Esophagus muscularis mucosa (tissue), 4 donors: ENCODE measurements around the gene PDE1A. TPM values are rescaled to one million over a fixed set of nuclear protein-coding genes. Genes with fewer than 3 reads are reported as not detected.

Source experiments
- DNase-seq: peaks from one replicate; pipeline ENCODE4 v3.0.0-alpha.2; 2017; ENCODE audit errors: extremely low spot score
- H3K27ac ChIP-seq, 4 donors: fragments of 200-600 bp; sonication (generic); replicated peaks in 1 of 4; 1 replicate in 3 of 4; 2 replicates in 1 of 4; pipeline ENCODE4 v1.5.1; 2016 to 2019; ENCODE audit warnings: mild to moderate bottlenecking in 1 of 4
- H3K27me3 ChIP-seq, 4 donors: fragments of 200-600 bp; sonication (generic); one replicate each; pipeline versions ENCODE4 v1.5.1 to v1.6.0; 2016 to 2019
- H3K36me3 ChIP-seq, 4 donors: fragments of 200-600 bp; sonication (generic); one replicate each; pipeline ENCODE4 v1.5.1; 2016 to 2019
- H3K4me1 ChIP-seq, 4 donors: fragments of 200-600 bp; sonication (generic); one replicate each; pipeline ENCODE4 v1.5.1; 2016 to 2019
- H3K4me3 ChIP-seq, 4 donors: fragments of 200-600 bp; sonication (generic); 1 replicate in 2 of 4; 2 replicates in 2 of 4; pipeline ENCODE4 v1.5.1; 2016 to 2019; ENCODE audit warnings: mild to moderate bottlenecking in 4 of 4, moderate library complexity in 1 of 4
- H3K9me3 ChIP-seq, 4 donors: fragments of 200-600 bp; sonication (generic); 1 replicate in 3 of 4; 2 replicates in 1 of 4; pipeline ENCODE4 v1.5.1; 2016 to 2019
- EP300 ChIP-seq: sonication (generic); formaldehyde crosslinking; IDR thresholded peaks from one replicate; pipeline ENCODE4 v1.6.1; 2017; ENCODE audit warnings: antibody characterized with exemption
- POLR2A ChIP-seq: fragments of 450-650 bp; IDR thresholded peaks from one replicate; pipeline ENCODE4 v1.6.1; 2017; ENCODE audit warnings: antibody characterized with exemption, moderate library complexity, mild to moderate bottlenecking, low read depth
- POLR2AphosphoS5 ChIP-seq, 2 donors: sonication (generic); formaldehyde crosslinking; IDR thresholded peaks; one replicate each; pipeline ENCODE4 v1.6.1; 2017; ENCODE audit warnings: antibody characterized with exemption in 2 of 2
- WGBS: methylation state at CpG from one replicate; pipeline ENCODE4 v1.1.5; 2018; 5-methylcytosine and 5-hydroxymethylcytosine counted together
- intact Hi-C: fragments of 100-400 bp; cut with DNase I; formaldehyde crosslinking; loops from one replicate; pipeline ENCODE4 v1.15.1; 2023
- total RNA-seq, 4 donors: library from RNA; depleted of rRNA; stranded (reverse); fragments of >200 nt; gene quantifications; one replicate each; pipeline versions ENCODE4 v1.1.0 to v1.2.1, GENCODE V29; 2016
- TF ChIP-seq, protein P1 (sequence below), 3 experiments: fragments of 200-600 bp in 2 of 3; fragments of 450-650 bp in 1 of 3; sonication (generic) in 2 of 3; IDR thresholded peaks; one replicate each; pipeline ENCODE4 v1.5.1; 2017 to 2019; ENCODE audit warnings: antibody characterized with exemption in 3 of 3, mild to moderate bottlenecking in 2 of 3, moderate library complexity in 1 of 3

PDE1A gene
- total RNA-seq, 4 donors from 2014 or later, result 10.2 to 13.6 (median 10.9) TPM

- H3K9me3 ChIP-seq, result no peaks in the 10 kb centered on the region
- no peak overlapping the region for H3K27ac ChIP-seq
- H3K4me3 ChIP-seq, result no peak overlapping the region
- 78% methylated on average over 2 of the region's 2 CpGs for WGBS
- DNase-seq, result no peak
- H3K27me3 ChIP-seq, result no peaks in the 10 kb centered on the region
- no peaks in the 10 kb centered on the region for H3K4me1 ChIP-seq
- H3K36me3 ChIP-seq, result no peaks in the 10 kb centered on the region
- intact Hi-C loops, result no loop called here
- TF ChIP-seq EP300 (no peak), POLR2AphosphoS5 (IDR thresholded peaks at IDR 0.05) (no peak), POLR2A (no peak)
- TF ChIP-seq, protein P1, sequence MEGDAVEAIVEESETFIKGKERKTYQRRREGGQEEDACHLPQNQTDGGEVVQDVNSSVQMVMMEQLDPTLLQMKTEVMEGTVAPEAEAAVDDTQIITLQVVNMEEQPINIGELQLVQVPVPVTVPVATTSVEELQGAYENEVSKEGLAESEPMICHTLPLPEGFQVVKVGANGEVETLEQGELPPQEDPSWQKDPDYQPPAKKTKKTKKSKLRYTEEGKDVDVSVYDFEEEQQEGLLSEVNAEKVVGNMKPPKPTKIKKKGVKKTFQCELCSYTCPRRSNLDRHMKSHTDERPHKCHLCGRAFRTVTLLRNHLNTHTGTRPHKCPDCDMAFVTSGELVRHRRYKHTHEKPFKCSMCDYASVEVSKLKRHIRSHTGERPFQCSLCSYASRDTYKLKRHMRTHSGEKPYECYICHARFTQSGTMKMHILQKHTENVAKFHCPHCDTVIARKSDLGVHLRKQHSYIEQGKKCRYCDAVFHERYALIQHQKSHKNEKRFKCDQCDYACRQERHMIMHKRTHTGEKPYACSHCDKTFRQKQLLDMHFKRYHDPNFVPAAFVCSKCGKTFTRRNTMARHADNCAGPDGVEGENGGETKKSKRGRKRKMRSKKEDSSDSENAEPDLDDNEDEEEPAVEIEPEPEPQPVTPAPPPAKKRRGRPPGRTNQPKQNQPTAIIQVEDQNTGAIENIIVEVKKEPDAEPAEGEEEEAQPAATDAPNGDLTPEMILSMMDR (IDR thresholded peaks at IDR 0.05), result no peak
These were observed 260.0 kb downstream of the PDE1A start for GRCh38 chr2:182166841-182167240.

- WGBS, result 100% methylated on average over 2 of the region's 2 CpGs
- intact Hi-C loops, result no loop called here
These were observed 260.4 kb downstream of the PDE1A start for GRCh38 chr2:182166406-182166805.

GRCh38 chr2:182165202-182165601 is 261.6 kb downstream of the PDE1A start:
- Histone ChIP-seq H3K9me3 (no peaks in the 10 kb centered on the region), H3K4me1 (no peaks in the 10 kb centered on the region), H3K27ac (no peak overlapping the region), H3K4me3 (no peak overlapping the region), H3K27me3 (no peaks in the 10 kb centered on the region), H3K36me3 (no peaks in the 10 kb centered on the region)
- no peak for DNase-seq
- intact Hi-C loops, result no loop called here
- TF ChIP-seq POLR2AphosphoS5 (IDR thresholded peaks at IDR 0.05), result no peak
- no peak for TF ChIP-seq EP300
- TF ChIP-seq POLR2A, result no peak
- TF ChIP-seq, protein P1 (IDR thresholded peaks at IDR 0.05), result no peak
- 83% methylated on average over 2 of the region's 2 CpGs for WGBS

More at GRCh38 chr2:182166406-182166805, 260.4 kb downstream of the PDE1A start:
- DNase-seq, result no peak
- no peak for TF ChIP-seq EP300
- no peak for TF ChIP-seq POLR2A
- TF ChIP-seq POLR2AphosphoS5 (IDR thresholded peaks at IDR 0.05), result no peak
- TF ChIP-seq, protein P1 (IDR thresholded peaks at IDR 0.05), result no peak
- no peaks in the 10 kb centered on the region for H3K27me3 ChIP-seq
- no peaks in the 10 kb centered on the region for H3K9me3 ChIP-seq
- no peak overlapping the region for H3K27ac ChIP-seq
- no peak overlapping the region for H3K4me3 ChIP-seq
- H3K4me1 ChIP-seq, result no peaks in the 10 kb centered on the region
- no peaks in the 10 kb centered on the region for H3K36me3 ChIP-seq

DNA sequence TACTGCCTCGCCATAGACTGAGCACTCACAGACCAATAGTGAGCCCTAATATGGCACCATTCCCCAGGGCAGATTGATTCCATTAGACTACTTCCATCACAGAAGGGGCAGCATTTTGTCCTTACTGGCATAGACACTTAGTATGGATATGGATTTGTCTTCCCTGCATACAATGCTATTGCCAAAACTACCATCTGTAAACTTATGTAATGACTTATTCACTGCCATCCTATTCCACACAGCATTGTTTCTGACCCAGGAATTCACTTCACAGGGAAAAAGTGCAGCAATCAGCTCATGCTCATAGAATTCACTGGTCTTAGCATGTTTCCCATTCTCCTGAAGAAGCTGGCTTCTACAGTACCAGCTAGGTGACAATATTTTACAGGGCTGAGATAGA is 262.1 kb downstream of the PDE1A start:
- DNase-seq, result no peak
- 100% methylated on average over 1 of the region's 1 CpG for WGBS

More for the DNA sequence above, 262.1 kb downstream of the PDE1A start:
- TF ChIP-seq POLR2A (no peak), EP300 (no peak), POLR2AphosphoS5 (IDR thresholded peaks at IDR 0.05) (no peak)
- TF ChIP-seq, protein P1 (IDR thresholded peaks at IDR 0.05), result no peak
- H3K27me3 ChIP-seq, result no peaks in the 10 kb centered on the region
- H3K36me3 ChIP-seq, result no peaks in the 10 kb centered on the region
- no peaks in the 10 kb centered on the region for H3K9me3 ChIP-seq
- no peak overlapping the region for H3K27ac ChIP-seq
- no peaks in the 10 kb centered on the region for H3K4me1 ChIP-seq
- H3K4me3 ChIP-seq, result no peak overlapping the region
- intact Hi-C loops, result no loop called here
